Mesenchymal stem cell (in vitro differentiated cells and primary cell): ENCODE results near the gene TTI1. TPM values are rescaled to one million over a fixed set of nuclear protein-coding genes. Genes with fewer than 3 reads are reported as not detected.
A peak's percentile ranks its signal among the peaks of the same experiment; 100 is the strongest.

ENCODE experiments used
- DNase-seq: peaks from one replicate; pipeline ENCODE4 v3.0.0-alpha.2; 2013
- H2AFZ ChIP-seq: one replicate; pipeline ENCODE4 v1.6.1; 2013; ENCODE audit warnings: low read depth, mild to moderate bottlenecking, control low read depth, inconsistent platforms, low read length, moderate library complexity
- H2AK5ac ChIP-seq: 2 replicates; pipeline ENCODE4 v1.6.1; 2013; ENCODE audit warnings: low read length, moderate library complexity, mild to moderate bottlenecking, inconsistent platforms; ENCODE audit not compliant: severe bottlenecking
- H2BK120ac ChIP-seq: one replicate; pipeline ENCODE4 v1.6.1; 2013; ENCODE audit warnings: low read depth, mild to moderate bottlenecking, inconsistent platforms, low read length, moderate library complexity
- H2BK12ac ChIP-seq, 2 experiments: one replicate each; pipeline ENCODE4 v1.6.1; 2013; ENCODE audit warnings: inconsistent platforms in 2 of 2, low read length in 2 of 2, mild to moderate bottlenecking in 2 of 2, moderate library complexity in 2 of 2, control low read depth in 1 of 2
- H2BK15ac ChIP-seq: one replicate; pipeline ENCODE4 v1.6.1; 2013; ENCODE audit warnings: mild to moderate bottlenecking, low read depth, inconsistent platforms; ENCODE audit not compliant: poor library complexity, severe bottlenecking
- H2BK5ac ChIP-seq: 2 replicates; pipeline ENCODE4 v1.6.1; 2013; ENCODE audit warnings: low read depth, mild to moderate bottlenecking, low read length, control low read depth, inconsistent platforms; ENCODE audit not compliant: poor library complexity, severe bottlenecking
- H3K14ac ChIP-seq, 2 experiments: one replicate each; pipeline ENCODE4 v1.6.1; 2013; ENCODE audit warnings: inconsistent platforms in 2 of 2, low read length in 2 of 2, control low read depth in 1 of 2, mild to moderate bottlenecking in 1 of 2, moderate library complexity in 1 of 2
- H3K18ac ChIP-seq, 2 experiments: one replicate each; pipeline ENCODE4 v1.6.1; 2013; ENCODE audit warnings: inconsistent platforms in 2 of 2, low read length in 2 of 2, control low read depth in 1 of 2, low read depth in 1 of 2, mild to moderate bottlenecking in 1 of 2
- H3K23ac ChIP-seq, 2 experiments: one replicate each; pipeline ENCODE4 v1.6.1; 2013; ENCODE audit warnings: inconsistent platforms in 2 of 2, low read length in 2 of 2, mild to moderate bottlenecking in 2 of 2, moderate library complexity in 2 of 2, control low read depth in 1 of 2
- H3K27ac ChIP-seq: 2 replicates; pipeline ENCODE4 v1.5.1; 2013; ENCODE audit warnings: mild to moderate bottlenecking, moderate library complexity, low read length, control low read depth, inconsistent platforms; ENCODE audit not compliant: poor library complexity, severe bottlenecking
- H3K27me3 ChIP-seq, 2 experiments: 2 replicates each; pipeline versions ENCODE4 v1.6.1 to v1.7.0; 2013; ENCODE audit warnings: low read length in 2 of 2, mild to moderate bottlenecking in 2 of 2, moderate library complexity in 2 of 2, control low read depth in 1 of 2, inconsistent platforms in 1 of 2; ENCODE audit not compliant: control insufficient read depth in 1 of 2, insufficient read depth in 1 of 2
- H3K36me3 ChIP-seq, 2 experiments: 2 replicates each; pipeline versions ENCODE4 v1.6.1 to v1.7.0; 2013; ENCODE audit warnings: low read length in 2 of 2, control low read depth in 1 of 2, inconsistent platforms in 1 of 2, low read depth in 1 of 2, mild to moderate bottlenecking in 1 of 2; ENCODE audit not compliant: insufficient read depth in 2 of 2, control insufficient read depth in 1 of 2
- H3K4ac ChIP-seq, 2 experiments: one replicate each; pipeline ENCODE4 v1.6.1; 2013; ENCODE audit warnings: inconsistent platforms in 2 of 2, low read length in 2 of 2, mild to moderate bottlenecking in 2 of 2, moderate library complexity in 2 of 2, control low read depth in 1 of 2, low read depth in 1 of 2
- H3K4me1 ChIP-seq: 2 replicates; pipeline ENCODE4 v1.6.1; 2013; ENCODE audit warnings: low read depth, low read length, control low read depth; ENCODE audit not compliant: control insufficient read depth, insufficient read depth
- H3K4me2 ChIP-seq: 2 replicates; pipeline ENCODE4 v1.6.1; 2013; ENCODE audit warnings: low read length, mild to moderate bottlenecking, inconsistent platforms; ENCODE audit not compliant: poor library complexity, severe bottlenecking
- H3K4me3 ChIP-seq, 2 experiments: 2 replicates each; pipeline versions ENCODE4 v1.5.1 to v1.7.0; 2013; ENCODE audit warnings: low read length in 2 of 2, mild to moderate bottlenecking in 2 of 2, control low read depth in 1 of 2, low read depth in 1 of 2; ENCODE audit not compliant: insufficient read depth in 1 of 2
- H3K79me1 ChIP-seq: replicated peaks from 2 replicates; pipeline ENCODE4 v1.6.1; 2013; ENCODE audit warnings: mild to moderate bottlenecking, control low read depth, low read length, inconsistent platforms; ENCODE audit not compliant: poor library complexity, severe bottlenecking
- H3K9ac ChIP-seq: 2 replicates; pipeline ENCODE4 v1.7.0; 2013; ENCODE audit warnings: mild to moderate bottlenecking, low read length, moderate library complexity
- H3K9me3 ChIP-seq: 2 replicates; pipeline ENCODE4 v1.7.0; 2013; ENCODE audit warnings: mild to moderate bottlenecking, low read length; ENCODE audit not compliant: control insufficient read depth
- H4K8ac ChIP-seq: one replicate; pipeline ENCODE4 v1.6.1; 2013; ENCODE audit warnings: inconsistent platforms, mild to moderate bottlenecking, low read length, moderate library complexity
- H4K91ac ChIP-seq: one replicate; pipeline ENCODE4 v1.6.1; 2013; ENCODE audit warnings: mild to moderate bottlenecking, low read length, inconsistent platforms
- WGBS: methylation state at CpG from one replicate; pipeline ENCODE4 v1.1.7; 2013; ENCODE audit warnings: mixed read lengths; 5-methylcytosine and 5-hydroxymethylcytosine counted together
- polyA plus RNA-seq, 2 experiments: library from polyadenylated mRNA; stranded (reverse); fragments of 200-250 nt; gene quantifications; one replicate each; pipeline ENCODE4 v1.2.3, GENCODE V29; 2013

Gene TTI1
- 7.0 TPM for polyA plus RNA-seq (2013, experiment 1 of 2)
- 6.9 TPM for polyA plus RNA-seq (2013, experiment 2 of 2)

GRCh38 chr20:38033330-38034107 lies at the start of gene TTI1, which contains the start of gene RPRD1B:
TSS of gene TTI1 (minus strand) at chr20:38033456. CDS start at chr20:38013816, 19,640 bp downstream.
TSS of gene RPRD1B (plus strand) at chr20:38033746. CDS start at chr20:38033948, 202 bp downstream.
- peak within 1 kb of the TSS; percentile 87 for H2BK120ac ChIP-seq
- peak within 1 kb of the TSS; percentile 9 for H2AK5ac ChIP-seq
- peak within 1 kb of the TSS; percentile 79 to 89 for H3K18ac ChIP-seq
- peak; percentile 92 for DNase-seq
- peak within 1 kb of the TSS; percentile 99 for H4K8ac ChIP-seq
- no peaks in the 10 kb centered on the region for H3K27me3 ChIP-seq
- H3K9ac ChIP-seq, result peak within 1 kb of the TSS; percentile 98
- WGBS, result under 1% methylated on average over 69 of the region's 69 CpGs
- peak within 1 kb of the TSS in 1 of 2 experiments; percentile 86 for H3K14ac ChIP-seq
- peak within 1 kb of the TSS; percentile 77 for H3K4me2 ChIP-seq
- H2BK12ac ChIP-seq, result no peak within 1 kb of the TSS
- peak within 1 kb of the TSS; percentile 87 to 99 for H3K4me3 ChIP-seq
- peaks cover 6% of the 10 kb centered on the region for H3K4me1 ChIP-seq
- peaks cover 0 to 20% of the 10 kb centered on the region in 2 experiments for H3K36me3 ChIP-seq
- peak within 1 kb of the TSS; percentile 62 to 82 for H3K4ac ChIP-seq
- peak within 1 kb of the TSS; percentile 43 for H2AFZ ChIP-seq
- H3K9me3 ChIP-seq, result no peaks in the 10 kb centered on the region
- peaks cover 22% of the 10 kb centered on the region for H3K79me1 ChIP-seq
- H4K91ac ChIP-seq, result peak within 1 kb of the TSS; percentile 98
- no peak within 1 kb of the TSS for H2BK5ac ChIP-seq
- peak within 1 kb of the TSS; percentile 68 for H3K27ac ChIP-seq
- peak within 1 kb of the TSS in 1 of 2 experiments; percentile 81 for H3K23ac ChIP-seq
- H2BK15ac ChIP-seq, result peak within 1 kb of the TSS; percentile 97

- no peak for DNase-seq
- no peak overlapping the region for H2AFZ ChIP-seq
- no peak overlapping the region for H3K4ac ChIP-seq
- H3K4me1 ChIP-seq, result peaks cover 12% of the 10 kb centered on the region
- H3K4me3 ChIP-seq, result no peak overlapping the region
- H3K14ac ChIP-seq, result no peak overlapping the region
- no peak overlapping the region for H2BK5ac ChIP-seq
- H3K79me1 ChIP-seq, result peaks cover 34% of the 10 kb centered on the region
- H2BK120ac ChIP-seq, result no peak overlapping the region
- H3K36me3 ChIP-seq, result peaks cover 27 to 82% of the 10 kb centered on the region in 2 experiments
- no peak overlapping the region for H2AK5ac ChIP-seq
- no peak overlapping the region for H2BK15ac ChIP-seq
- no peaks in the 10 kb centered on the region for H3K27me3 ChIP-seq
- no peaks in the 10 kb centered on the region for H3K9me3 ChIP-seq
- no peak overlapping the region for H3K9ac ChIP-seq
- no peak overlapping the region for H4K8ac ChIP-seq
- H3K18ac ChIP-seq, result no peak overlapping the region
- no peak overlapping the region for H3K27ac ChIP-seq
- no peak overlapping the region for H4K91ac ChIP-seq
- no peak overlapping the region for H3K4me2 ChIP-seq
- no peak overlapping the region for H3K23ac ChIP-seq
- H2BK12ac ChIP-seq, result no peak overlapping the region
These were observed 49.6 kb upstream of the TTI1 start for GRCh38 chr20:38082894-38083293.

- 99% methylated on average over 3 of the region's 3 CpGs for WGBS
- H4K8ac ChIP-seq, result no peak overlapping the region
- no peak for DNase-seq
- no peak overlapping the region for H2BK15ac ChIP-seq
- H3K79me1 ChIP-seq, result peaks cover 39% of the 10 kb centered on the region
- no peaks in the 10 kb centered on the region for H3K9me3 ChIP-seq
- no peak overlapping the region for H3K4me3 ChIP-seq
- no peak overlapping the region for H3K14ac ChIP-seq
- H3K18ac ChIP-seq, result no peak overlapping the region
- H3K27ac ChIP-seq, result no peak overlapping the region
- H4K91ac ChIP-seq, result no peak overlapping the region
- no peak overlapping the region for H3K4ac ChIP-seq
- no peak overlapping the region for H3K23ac ChIP-seq
- H2BK5ac ChIP-seq, result no peak overlapping the region
- H3K4me1 ChIP-seq, result peaks cover 10% of the 10 kb centered on the region
- H3K27me3 ChIP-seq, result no peaks in the 10 kb centered on the region
- H2AK5ac ChIP-seq, result no peak overlapping the region
- no peak overlapping the region for H2AFZ ChIP-seq
- no peak overlapping the region for H2BK12ac ChIP-seq
- H3K4me2 ChIP-seq, result no peak overlapping the region
- H3K9ac ChIP-seq, result no peak overlapping the region
- no peak overlapping the region for H2BK120ac ChIP-seq
- H3K36me3 ChIP-seq, result peaks cover 29 to 79% of the 10 kb centered on the region in 2 experiments
These were observed 48.3 kb upstream of the TTI1 start for GRCh38 chr20:38081575-38081974.

- Histone ChIP-seq H3K9me3 (no peaks in the 10 kb centered on the region), H3K27ac (no peak overlapping the region), H3K4me3 (no peak overlapping the region), H3K27me3 (no peaks in the 10 kb centered on the region), H2BK12ac (no peak overlapping the region), H3K4me1 (peaks cover 3% of the 10 kb centered on the region), H3K36me3 (peaks cover 22 to 63% of the 10 kb centered on the region in 2 experiments), H4K91ac (no peak overlapping the region), H3K23ac (no peak overlapping the region), H2AFZ (no peak overlapping the region), H2BK5ac (no peak overlapping the region), H3K18ac (peak overlapping the region in 1 of 2 experiments; percentile 33), H3K4me2 (no peak overlapping the region), H3K14ac (no peak overlapping the region), H3K9ac (no peak overlapping the region), H4K8ac (no peak overlapping the region), H3K79me1 (peaks cover 33% of the 10 kb centered on the region), H2AK5ac (no peak overlapping the region), H3K4ac (no peak overlapping the region), H2BK15ac (no peak overlapping the region), H2BK120ac (peak overlapping the region; percentile 34)
- DNase-seq, result no peak
- WGBS, result 100% methylated on average over 3 of the region's 3 CpGs
These were observed 46.1 kb upstream of the TTI1 start for GRCh38 chr20:38079353-38079752.
